HepG2 (cell line): ENCODE measurements around the gene DHX34. TPM values are rescaled to one million over a fixed set of nuclear protein-coding genes. Genes with fewer than 3 reads are reported as not detected.

ENCODE experiments used
- HDAC6 ChIP-seq: fragments of 200-600 bp; sonication (generic); IDR thresholded peaks from 2 replicates; pipeline ENCODE4 v1.7.0; 2017; ENCODE audit warnings: mild to moderate bottlenecking, antibody characterized with exemption, low read length, low read depth
- HOXA3 ChIP-seq: sonication (generic); formaldehyde crosslinking; IDR thresholded peaks from 2 replicates; pipeline ENCODE4 v1.5.0; 2020; ENCODE audit warnings: missing genetic modification reagents
- HOXD1 ChIP-seq: sonication (generic); formaldehyde crosslinking; IDR thresholded peaks from 2 replicates; pipeline ENCODE4 v1.5.0; 2020; ENCODE audit warnings: missing genetic modification reagents
- KDM3A ChIP-seq: IDR thresholded peaks from 2 replicates; pipeline ENCODE4 v1.6.1; 2018; ENCODE audit warnings: low read depth, missing compliant biosample characterization
- KLF13 ChIP-seq: sonication (generic); formaldehyde crosslinking; IDR thresholded peaks from 2 replicates; pipeline ENCODE4 v1.4.0; 2020; ENCODE audit warnings: mild to moderate bottlenecking, missing genetic modification reagents
- MTA1 ChIP-seq: sonication (generic); formaldehyde crosslinking; IDR thresholded peaks from 2 replicates; pipeline ENCODE4 v1.4.0; 2020; ENCODE audit warnings: missing genetic modification reagents, mild to moderate bottlenecking, borderline replicate concordance
- POLR2G ChIP-seq: fragments of 200-400 bp; formaldehyde crosslinking; IDR thresholded peaks from 2 replicates; pipeline ENCODE4 v1.6.1; 2018; ENCODE audit warnings: mild to moderate bottlenecking, low read depth, low read length, moderate library complexity
- RXRB ChIP-seq: IDR thresholded peaks from 2 replicates; pipeline ENCODE4 v1.6.1; 2016; ENCODE audit warnings: borderline replicate concordance, missing genetic modification reagents, missing compliant biosample characterization
- XRCC5 ChIP-seq: fragments of 200-400 bp; formaldehyde crosslinking; optimal IDR thresholded peaks from 2 replicates; pipeline ENCODE3; 2017; ENCODE audit warnings: mild to moderate bottlenecking, low read length
- ZFP36 ChIP-seq: fragments of 150-350 bp; IDR thresholded peaks from 2 replicates; pipeline ENCODE4 v1.6.1; 2018; ENCODE audit warnings: borderline replicate concordance, low read length, low read depth; ENCODE audit not compliant: partially characterized antibody
- ZFP41 ChIP-seq: sonication (generic); formaldehyde crosslinking; IDR thresholded peaks from 2 replicates; pipeline ENCODE4 v1.4.0; 2020; ENCODE audit warnings: mild to moderate bottlenecking, missing genetic modification reagents, borderline replicate concordance
- ZKSCAN1 ChIP-seq: fragments of 150-350 bp; IDR thresholded peaks from 2 replicates; pipeline ENCODE4 v1.6.1; 2014; ENCODE audit warnings: low read length
- ZNF225 ChIP-seq: sonication (generic); formaldehyde crosslinking; IDR thresholded peaks from 2 replicates; pipeline ENCODE4 v1.4.0; 2020; ENCODE audit warnings: mild to moderate bottlenecking, missing genetic modification reagents
- ZNF569 ChIP-seq: sonication (generic); formaldehyde crosslinking; IDR thresholded peaks from 2 replicates; pipeline ENCODE4 v1.5.0; 2020; ENCODE audit warnings: mild to moderate bottlenecking, missing genetic modification reagents, moderate library complexity, borderline replicate concordance
- ZNF883 ChIP-seq: sonication (generic); formaldehyde crosslinking; IDR thresholded peaks from 2 replicates; pipeline ENCODE4 v1.5.1; 2020; ENCODE audit warnings: mild to moderate bottlenecking, missing genetic modification reagents; ENCODE audit errors: not compliant biosample characterization
- ZSCAN21 ChIP-seq: sonication (generic); formaldehyde crosslinking; IDR thresholded peaks from 2 replicates; pipeline ENCODE4 v1.8.0; 2022; ENCODE audit warnings: mild to moderate bottlenecking, missing genetic modification reagents, moderate library complexity, borderline replicate concordance
- polyA plus RNA-seq, 8 experiments: library from polyadenylated mRNA; depleted of rRNA in 3 of 8; stranded (reverse) in 7 of 8; unstranded in 1 of 8; fragments of >200 nt; fragmentation: Illumina TruSeq in 4 of 8; extraction: Trizol in 4 of 8; gene quantifications; 2 replicates each; pipeline versions ENCODE4 v1.2.1 to v1.2.3, GENCODE V29; 2011 to 2016; ENCODE audit warnings: low read depth in 4 of 8, missing spikeins in 1 of 8, mixed read lengths in 1 of 8; ENCODE audit not compliant: insufficient read depth in 1 of 8
- total RNA-seq, 5 experiments: library from RNA; depleted of rRNA; stranded (reverse); fragments of >200 nt; fragmentation: Illumina TruSeq; extraction: Trizol; gene quantifications; 2 replicates each; pipeline ENCODE4 v1.2.3, GENCODE V29; 2016; ENCODE audit warnings: low read depth in 1 of 5
- TF ChIP-seq, protein P1 (sequence below): sonication (generic); formaldehyde crosslinking; IDR thresholded peaks from 2 replicates; pipeline ENCODE4 v1.8.1; 2023; ENCODE audit warnings: missing genetic modification reagents, mild to moderate bottlenecking, borderline replicate concordance
- TF ChIP-seq, protein P2 (sequence below): sonication (generic); formaldehyde crosslinking; IDR thresholded peaks from 2 replicates; pipeline ENCODE4 v1.9.0; 2021; ENCODE audit warnings: mild to moderate bottlenecking, missing genetic modification reagents
- TF ChIP-seq, protein P3 (sequence below): sonication (generic); formaldehyde crosslinking; IDR thresholded peaks from 2 replicates; pipeline ENCODE4 v1.4.0; 2020; ENCODE audit warnings: mild to moderate bottlenecking, missing genetic modification reagents
- TF ChIP-seq, protein P4 (sequence below): sonication (generic); formaldehyde crosslinking; IDR thresholded peaks from 2 replicates; pipeline ENCODE4 v1.4.0; 2020; ENCODE audit warnings: mild to moderate bottlenecking, missing genetic modification reagents

Gene DHX34
- total and polyA plus RNA-seq, 2 of the 13 experiments (the other 11 are each of a cell fraction or from before 2014, with no cell fraction given), result 9.2 to 12.0 TPM

DNA sequence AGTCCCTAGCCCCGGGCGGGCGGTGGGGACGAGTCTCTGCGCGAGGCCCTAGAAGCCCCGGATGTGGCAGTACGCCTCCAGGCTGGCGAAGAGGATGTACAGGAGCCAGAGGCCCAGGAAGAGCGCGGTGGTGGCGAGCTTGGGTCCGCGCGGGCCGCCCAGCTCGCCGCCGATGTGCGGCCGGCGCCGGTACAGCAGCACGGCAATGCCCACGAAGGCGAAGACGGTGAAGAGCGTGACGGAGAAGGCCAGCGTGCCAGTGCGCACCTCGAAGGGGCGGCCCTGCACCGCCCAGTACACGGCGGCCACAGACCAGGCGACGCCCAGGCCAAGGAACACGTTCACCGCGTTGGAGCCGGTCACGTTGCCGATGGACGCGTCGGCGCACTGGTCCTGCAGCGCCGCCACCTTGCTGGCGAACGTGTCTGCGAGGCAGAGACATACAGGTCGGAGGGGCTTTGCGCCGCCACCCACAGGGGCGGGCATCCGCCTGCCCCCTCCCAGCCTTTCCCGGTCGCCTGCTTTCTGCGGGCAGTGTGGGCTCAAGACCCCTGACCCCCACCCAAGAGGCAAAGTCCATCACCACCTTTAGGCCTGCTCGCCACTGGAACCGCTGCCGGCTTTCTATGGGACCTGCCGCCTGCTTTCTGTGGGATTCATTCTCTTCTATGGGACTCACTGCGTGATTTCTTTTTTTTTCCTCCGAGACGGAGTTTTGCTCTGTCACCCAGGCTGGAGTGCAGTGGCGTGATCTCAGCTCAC is 81.1 kb downstream of the DHX34 start (continued):
- TF ChIP-seq ZNF569 (CRISPR knock-in tag) (no peak), HDAC6 (no peak), ZFP36 (no peak), ZKSCAN1 (no peak), MTA1 (0 out of 2 replicates have a peak, but pooled peaks have one; percentile 41), KDM3A (CRISPR knock-in tag) (peak; percentile 70; the same call in 1 of the 2 replicates), XRCC5 (no peak), KLF13 (CRISPR knock-in tag) (no peak), POLR2G (no peak; the same call in 1 of the 2 replicates), HOXD1 (CRISPR knock-in tag) (0 out of 2 replicates have a peak, but pooled peaks have one; percentile 29), ZNF225 (CRISPR knock-in tag) (0 out of 2 replicates have a peak, but pooled peaks have one; percentile 44), ZSCAN21 (CRISPR knock-in tag) (peak; percentile 57; the same call in 1 of the 2 replicates), HOXA3 (CRISPR knock-in tag) (peak; percentile 82), ZFP41 (peak; percentile 82; the same call in 1 of the 2 replicates), RXRB (CRISPR knock-in tag) (peak; percentile 50), ZNF883 (peak; percentile 55)
- TF ChIP-seq, protein P1, sequence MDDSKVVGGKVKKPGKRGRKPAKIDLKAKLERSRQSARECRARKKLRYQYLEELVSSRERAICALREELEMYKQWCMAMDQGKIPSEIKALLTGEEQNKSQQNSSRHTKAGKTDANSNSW (CRISPR knock-in tag), result peak; percentile 86; the same call in 1 of the 2 replicates
- TF ChIP-seq, protein P2, sequence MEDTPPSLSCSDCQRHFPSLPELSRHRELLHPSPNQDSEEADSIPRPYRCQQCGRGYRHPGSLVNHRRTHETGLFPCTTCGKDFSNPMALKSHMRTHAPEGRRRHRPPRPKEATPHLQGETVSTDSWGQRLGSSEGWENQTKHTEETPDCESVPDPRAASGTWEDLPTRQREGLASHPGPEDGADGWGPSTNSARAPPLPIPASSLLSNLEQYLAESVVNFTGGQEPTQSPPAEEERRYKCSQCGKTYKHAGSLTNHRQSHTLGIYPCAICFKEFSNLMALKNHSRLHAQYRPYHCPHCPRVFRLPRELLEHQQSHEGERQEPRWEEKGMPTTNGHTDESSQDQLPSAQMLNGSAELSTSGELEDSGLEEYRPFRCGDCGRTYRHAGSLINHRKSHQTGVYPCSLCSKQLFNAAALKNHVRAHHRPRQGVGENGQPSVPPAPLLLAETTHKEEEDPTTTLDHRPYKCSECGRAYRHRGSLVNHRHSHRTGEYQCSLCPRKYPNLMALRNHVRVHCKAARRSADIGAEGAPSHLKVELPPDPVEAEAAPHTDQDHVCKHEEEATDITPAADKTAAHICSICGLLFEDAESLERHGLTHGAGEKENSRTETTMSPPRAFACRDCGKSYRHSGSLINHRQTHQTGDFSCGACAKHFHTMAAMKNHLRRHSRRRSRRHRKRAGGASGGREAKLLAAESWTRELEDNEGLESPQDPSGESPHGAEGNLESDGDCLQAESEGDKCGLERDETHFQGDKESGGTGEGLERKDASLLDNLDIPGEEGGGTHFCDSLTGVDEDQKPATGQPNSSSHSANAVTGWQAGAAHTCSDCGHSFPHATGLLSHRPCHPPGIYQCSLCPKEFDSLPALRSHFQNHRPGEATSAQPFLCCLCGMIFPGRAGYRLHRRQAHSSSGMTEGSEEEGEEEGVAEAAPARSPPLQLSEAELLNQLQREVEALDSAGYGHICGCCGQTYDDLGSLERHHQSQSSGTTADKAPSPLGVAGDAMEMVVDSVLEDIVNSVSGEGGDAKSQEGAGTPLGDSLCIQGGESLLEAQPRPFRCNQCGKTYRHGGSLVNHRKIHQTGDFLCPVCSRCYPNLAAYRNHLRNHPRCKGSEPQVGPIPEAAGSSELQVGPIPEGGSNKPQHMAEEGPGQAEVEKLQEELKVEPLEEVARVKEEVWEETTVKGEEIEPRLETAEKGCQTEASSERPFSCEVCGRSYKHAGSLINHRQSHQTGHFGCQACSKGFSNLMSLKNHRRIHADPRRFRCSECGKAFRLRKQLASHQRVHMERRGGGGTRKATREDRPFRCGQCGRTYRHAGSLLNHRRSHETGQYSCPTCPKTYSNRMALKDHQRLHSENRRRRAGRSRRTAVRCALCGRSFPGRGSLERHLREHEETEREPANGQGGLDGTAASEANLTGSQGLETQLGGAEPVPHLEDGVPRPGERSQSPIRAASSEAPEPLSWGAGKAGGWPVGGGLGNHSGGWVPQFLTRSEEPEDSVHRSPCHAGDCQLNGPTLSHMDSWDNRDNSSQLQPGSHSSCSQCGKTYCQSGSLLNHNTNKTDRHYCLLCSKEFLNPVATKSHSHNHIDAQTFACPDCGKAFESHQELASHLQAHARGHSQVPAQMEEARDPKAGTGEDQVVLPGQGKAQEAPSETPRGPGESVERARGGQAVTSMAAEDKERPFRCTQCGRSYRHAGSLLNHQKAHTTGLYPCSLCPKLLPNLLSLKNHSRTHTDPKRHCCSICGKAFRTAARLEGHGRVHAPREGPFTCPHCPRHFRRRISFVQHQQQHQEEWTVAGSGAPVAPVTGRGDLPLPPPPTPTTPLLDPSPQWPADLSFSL, result peak; percentile 35; the same call in 1 of the 2 replicates
- TF ChIP-seq, protein P3, sequence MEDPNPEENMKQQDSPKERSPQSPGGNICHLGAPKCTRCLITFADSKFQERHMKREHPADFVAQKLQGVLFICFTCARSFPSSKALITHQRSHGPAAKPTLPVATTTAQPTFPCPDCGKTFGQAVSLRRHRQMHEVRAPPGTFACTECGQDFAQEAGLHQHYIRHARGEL (CRISPR knock-in tag), result no peak; the same call in 1 of the 2 replicates
- TF ChIP-seq, protein P4, sequence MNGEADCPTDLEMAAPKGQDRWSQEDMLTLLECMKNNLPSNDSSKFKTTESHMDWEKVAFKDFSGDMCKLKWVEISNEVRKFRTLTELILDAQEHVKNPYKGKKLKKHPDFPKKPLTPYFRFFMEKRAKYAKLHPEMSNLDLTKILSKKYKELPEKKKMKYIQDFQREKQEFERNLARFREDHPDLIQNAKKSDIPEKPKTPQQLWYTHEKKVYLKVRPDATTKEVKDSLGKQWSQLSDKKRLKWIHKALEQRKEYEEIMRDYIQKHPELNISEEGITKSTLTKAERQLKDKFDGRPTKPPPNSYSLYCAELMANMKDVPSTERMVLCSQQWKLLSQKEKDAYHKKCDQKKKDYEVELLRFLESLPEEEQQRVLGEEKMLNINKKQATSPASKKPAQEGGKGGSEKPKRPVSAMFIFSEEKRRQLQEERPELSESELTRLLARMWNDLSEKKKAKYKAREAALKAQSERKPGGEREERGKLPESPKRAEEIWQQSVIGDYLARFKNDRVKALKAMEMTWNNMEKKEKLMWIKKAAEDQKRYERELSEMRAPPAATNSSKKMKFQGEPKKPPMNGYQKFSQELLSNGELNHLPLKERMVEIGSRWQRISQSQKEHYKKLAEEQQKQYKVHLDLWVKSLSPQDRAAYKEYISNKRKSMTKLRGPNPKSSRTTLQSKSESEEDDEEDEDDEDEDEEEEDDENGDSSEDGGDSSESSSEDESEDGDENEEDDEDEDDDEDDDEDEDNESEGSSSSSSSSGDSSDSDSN (CRISPR knock-in tag), result peak; percentile 93
